T-cell (primary cell): Measurements from ENCODE around the gene MBD3L4. TPM values are rescaled to one million over a fixed set of nuclear protein-coding genes. Genes with fewer than 3 reads are reported as not detected.

Source experiments
- ATAC-seq, 4 experiments: fragments of 200-7000 bp in 3 of 4; fragments of 150-1000 bp in 1 of 4; cut with Tn5 transposase; replicated peaks in 1 of 4; 1 replicate in 3 of 4; 2 replicates in 1 of 4; pipeline ENCODE4 v1.10.0; 2021; ENCODE audit warnings: moderate library complexity in 3 of 4, mild to moderate bottlenecking in 2 of 4, moderate number of reproducible peaks in 1 of 4
- CTCF ChIA-PET, 2 donors: fragments of 300-600 bp; sonication (Branson Sonifier 250); formaldehyde crosslinking; loops; one replicate each; lab custom pipeline; 2022; ENCODE audit warnings: antibody characterized with exemption in 2 of 2; lab: Charles Lee
- POLR2A ChIA-PET, 2 donors: fragments of 300-600 bp; sonication (Branson Sonifier 250); formaldehyde crosslinking; loops; one replicate each; lab custom pipeline; 2022; ENCODE audit warnings: antibody characterized with exemption in 2 of 2; lab: Charles Lee
- DNase-seq, 35 experiments: peaks; one replicate each; pipeline versions ENCODE4 v3.0.0 to v3.0.0-alpha.2; 2013 to 2023
- H3K27ac ChIP-seq: one replicate; pipeline ENCODE4 v1.5.1; 2013; ENCODE audit warnings: low read length
- H3K27me3 ChIP-seq, 2 experiments: replicated peaks in 1 of 2; 1 replicate in 1 of 2; 2 replicates in 1 of 2; pipeline versions ENCODE4 v1.6.1 to v1.7.0; 2013; ENCODE audit warnings: low read length in 1 of 2, mixed read lengths in 1 of 2; ENCODE audit not compliant: control insufficient read depth in 2 of 2, insufficient read depth in 2 of 2; ENCODE audit errors: extremely low read depth in 1 of 2
- H3K36me3 ChIP-seq, 2 donors: 1 replicate in 1 of 2; 2 replicates in 1 of 2; pipeline versions ENCODE4 v1.6.1 to v1.7.0; 2013; ENCODE audit warnings: low read length in 1 of 2; ENCODE audit not compliant: control insufficient read depth in 2 of 2, insufficient read depth in 1 of 2; ENCODE audit errors: extremely low read depth in 1 of 2
- H3K4me1 ChIP-seq, 2 experiments: 1 replicate in 1 of 2; 2 replicates in 1 of 2; pipeline versions ENCODE4 v1.6.1 to v1.7.0; 2013; ENCODE audit warnings: low read length in 2 of 2, mixed read lengths in 1 of 2; ENCODE audit not compliant: insufficient read depth in 2 of 2, control insufficient read depth in 1 of 2; ENCODE audit errors: extremely low read depth in 1 of 2
- H3K4me3 ChIP-seq, 2 donors: 1 replicate in 1 of 2; 2 replicates in 1 of 2; pipeline versions ENCODE4 v1.5.1 to v1.7.0; 2013; ENCODE audit warnings: mild to moderate bottlenecking in 2 of 2, low read length in 1 of 2, moderate library complexity in 1 of 2; ENCODE audit not compliant: control insufficient read depth in 1 of 2; ENCODE audit errors: extremely low read depth in 1 of 2
- H3K9me3 ChIP-seq: 2 replicates; pipeline ENCODE4 v1.7.0; 2013
- H3K27ac Mint-ChIP-seq, 2 donors: one replicate each; pipeline ENCODE4 v1.8.0; 2020 to 2021; ENCODE audit warnings: mild to moderate bottlenecking in 2 of 2, mixed read lengths in 2 of 2
- H3K27me3 Mint-ChIP-seq, 2 donors: one replicate each; pipeline ENCODE4 v1.8.0; 2021 to 2022; ENCODE audit warnings: mixed read lengths in 2 of 2
- H3K36me3 Mint-ChIP-seq: one replicate; pipeline ENCODE4 v1.8.0; 2021; ENCODE audit warnings: mixed read lengths
- H3K4me1 Mint-ChIP-seq, 3 donors: one replicate each; pipeline ENCODE4 v1.8.0; 2020 to 2022; ENCODE audit warnings: mixed read lengths in 3 of 3, mild to moderate bottlenecking in 1 of 3
- H3K4me3 Mint-ChIP-seq, 3 donors: one replicate each; pipeline ENCODE4 v1.8.0; 2020 to 2022; ENCODE audit warnings: mild to moderate bottlenecking in 3 of 3, mixed read lengths in 3 of 3, moderate library complexity in 3 of 3
- H3K9me3 Mint-ChIP-seq, 3 donors: one replicate each; pipeline ENCODE4 v1.8.0; 2020 to 2022; ENCODE audit warnings: mixed read lengths in 3 of 3
- WGBS: methylation state at CpG from one replicate; pipeline ENCODE4 v1.1.5; 2013; ENCODE audit warnings: missing lambda C conversion rate; ENCODE audit not compliant: insufficient coverage; 5-methylcytosine and 5-hydroxymethylcytosine counted together
- total RNA-seq, 35 experiments: library from RNA in 6 of 35; stranded (reverse) in 6 of 35; fragments of 120-200 nt in 1 of 35; gene quantifications; one replicate each; pipeline versions ENCODE4 v1.2.1 to v1.2.4 and lab custom pipeline; 2013 to 2026

MBD3L4 gene
- total RNA-seq, 5 donors from 2014 or later (not counting 1 experiment from before 2014, with no cell fraction given), result not detected

DNA sequence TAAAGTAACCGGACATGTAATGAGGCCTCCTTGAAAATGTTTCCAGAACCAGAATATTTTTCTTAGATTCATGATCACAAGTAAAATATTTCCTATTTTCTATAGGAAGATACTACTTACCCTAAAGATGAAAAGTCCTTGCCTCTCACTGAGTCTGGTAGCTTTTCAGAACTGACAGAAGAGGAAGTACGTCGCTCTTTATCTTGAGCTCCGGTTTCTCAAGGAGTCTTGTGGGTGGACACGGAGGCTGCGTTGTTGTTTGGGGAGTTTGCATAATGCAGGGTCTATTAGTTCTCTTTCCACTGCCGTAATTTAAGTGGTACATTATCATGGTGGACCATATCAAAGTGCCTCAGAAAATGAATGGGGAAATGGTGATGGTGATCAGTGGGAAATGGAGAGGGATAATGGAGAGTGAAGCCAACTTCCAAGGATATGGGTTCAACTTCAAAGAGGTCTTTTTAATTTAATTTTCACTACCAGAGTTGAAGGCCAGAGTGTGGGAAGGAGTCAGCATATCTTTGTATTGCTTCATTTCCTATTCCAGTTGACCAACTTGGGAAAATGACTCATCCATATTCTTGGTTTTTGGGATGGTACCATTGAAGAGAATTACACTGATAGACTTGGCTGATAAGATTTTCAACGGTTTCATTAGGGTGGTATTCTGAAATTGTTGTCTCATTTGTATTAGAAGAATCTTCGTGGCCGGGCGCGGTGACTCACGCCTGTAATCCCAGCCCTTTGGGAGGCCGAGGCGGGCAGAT lies 42.1 kb downstream of the MBD3L4 start:
- Mint-ChIP-seq H3K4me1 (peaks cover 23 to 34% (median 30%) of the 10 kb centered on the region in 3 donors), H3K4me3 (peak overlapping the region; percentile 68 to 78 (median 75)), H3K36me3 (peaks cover 8% of the 10 kb centered on the region), H3K27me3 (no peaks in the 10 kb centered on the region), H3K27ac (peak overlapping the region; percentile 84 to 89), H3K9me3 (peaks cover 6 to 9% (median 8%) of the 10 kb centered on the region in 3 donors)
- Histone ChIP-seq H3K27me3 (no peaks in the 10 kb centered on the region), H3K4me1 (peaks cover 0 to 13% of the 10 kb centered on the region in 2 experiments), H3K27ac (no peak overlapping the region), H3K9me3 (no peaks in the 10 kb centered on the region), H3K4me3 (peak overlapping the region; percentile 12 to 44), H3K36me3 (no peaks in the 10 kb centered on the region)
- CTCF ChIA-PET, result interaction anchor here in 1 of 2 donors (0.6 to 1.0 kb wide), 2 partner anchors 17 to 355 kb away, joined by 3 to 4 read pairs; no protein-coding TSS in a partner anchor
- DNase-seq (peak in 4 of 35 experiments; percentile 6 to 18 (median 14)), ATAC-seq (peak in 3 of 4 experiments; percentile 58 to 64 (median 62))
- POLR2A ChIA-PET, result no interaction called here
- whole genome bisulfite sequencing, result 19% methylated on average over 4 of the region's 15 CpGs

DNA sequence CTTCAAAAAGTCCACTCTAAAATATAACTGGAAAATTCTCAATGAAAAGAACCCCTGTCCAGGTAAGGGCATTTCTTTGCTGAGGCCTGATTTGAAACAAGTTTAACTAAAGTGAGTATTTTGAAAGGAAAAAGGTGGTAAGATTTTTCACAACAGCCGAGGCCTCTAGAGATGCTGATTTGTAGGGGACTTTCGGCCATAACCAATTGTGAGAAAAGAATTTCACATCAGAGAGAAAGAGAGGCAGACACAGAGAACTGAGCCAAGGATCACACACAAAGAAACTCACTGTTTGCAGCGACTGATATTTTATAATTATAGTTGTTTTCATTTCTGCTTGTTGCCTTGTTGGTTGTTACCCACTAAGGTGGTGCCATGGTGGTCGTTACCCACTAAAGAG lies 43.2 kb downstream of the MBD3L4 start:
- no peak overlapping the region for H3K27ac ChIP-seq
- peaks cover 23 to 32% (median 30%) of the 10 kb centered on the region in 3 donors for H3K4me1 Mint-ChIP-seq
- CTCF ChIA-PET, result no interaction called here

DNA sequence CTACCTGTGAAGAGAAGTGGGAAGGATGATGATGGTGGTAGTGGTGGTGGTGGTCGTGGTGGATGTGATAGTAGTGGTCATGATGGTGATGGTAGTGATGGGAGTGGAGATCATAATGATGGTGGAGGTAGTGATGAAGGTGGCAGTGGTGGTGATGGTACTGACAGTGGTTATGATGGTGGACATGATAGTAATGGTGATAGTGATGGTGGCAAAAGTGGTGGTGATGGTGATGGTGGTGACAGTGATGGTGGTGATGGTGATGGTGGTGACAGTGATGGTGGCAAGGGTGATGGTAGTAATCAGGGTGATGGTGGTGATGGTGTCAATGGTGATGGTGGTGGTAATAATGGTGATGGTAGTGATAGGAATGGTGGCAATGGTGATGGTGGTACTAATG lies 44.9 kb downstream of the MBD3L4 start:
- Histone ChIP-seq H3K9me3 (no peaks in the 10 kb centered on the region), H3K27ac (no peak overlapping the region), H3K27me3 (no peaks in the 10 kb centered on the region), H3K4me3 (no peak overlapping the region), H3K36me3 (no peaks in the 10 kb centered on the region), H3K4me1 (peaks cover 0 to 6% of the 10 kb centered on the region in 2 experiments)
- ATAC-seq, result no peak
- no peak for DNase-seq
- POLR2A ChIA-PET, result interaction anchor here in 1 of 2 donors (0.5 kb wide), 1 partner anchor 181 kb away, joined by 3 read pairs; no protein-coding TSS in a partner anchor
- H3K9me3 Mint-ChIP-seq, result peaks cover 6 to 9% (median 8%) of the 10 kb centered on the region in 3 donors
- peak overlapping the region in 1 of 2 donors; percentile 6 for H3K27ac Mint-ChIP-seq
- H3K27me3 Mint-ChIP-seq, result no peaks in the 10 kb centered on the region
- CTCF ChIA-PET, result no interaction called here
- 65% methylated on average over 1 of the region's 1 CpG for WGBS
- H3K4me3 Mint-ChIP-seq, result no peak overlapping the region
- peaks cover 8% of the 10 kb centered on the region for H3K36me3 Mint-ChIP-seq
- H3K4me1 Mint-ChIP-seq, result peaks cover 14 to 24% (median 19%) of the 10 kb centered on the region in 3 donors

More for the DNA sequence above, 43.2 kb downstream of the MBD3L4 start:
- POLR2A ChIA-PET, result interaction anchor here in 1 of 2 donors (0.5 kb wide), 2 partner anchors 148 to 490 kb away, joined by 3 to 4 read pairs; no protein-coding TSS in a partner anchor
- no peaks in the 10 kb centered on the region for H3K36me3 ChIP-seq
- DNase-seq (no peak), ATAC-seq (no peak)
- peaks cover 0 to 13% of the 10 kb centered on the region in 2 experiments for H3K4me1 ChIP-seq
- H3K4me3 ChIP-seq, result no peak overlapping the region
- WGBS, result no CpG with 5 or more reads among the region's 4 CpGs
- no peaks in the 10 kb centered on the region for H3K27me3 ChIP-seq
- peak overlapping the region; percentile 84 to 89 for H3K27ac Mint-ChIP-seq
- no peaks in the 10 kb centered on the region for H3K9me3 ChIP-seq
- H3K9me3 Mint-ChIP-seq, result peaks cover 6 to 9% (median 8%) of the 10 kb centered on the region in 3 donors
- peaks cover 8% of the 10 kb centered on the region for H3K36me3 Mint-ChIP-seq
- no peaks in the 10 kb centered on the region for H3K27me3 Mint-ChIP-seq
- peak overlapping the region; percentile 68 to 78 (median 75) for H3K4me3 Mint-ChIP-seq

DNA sequence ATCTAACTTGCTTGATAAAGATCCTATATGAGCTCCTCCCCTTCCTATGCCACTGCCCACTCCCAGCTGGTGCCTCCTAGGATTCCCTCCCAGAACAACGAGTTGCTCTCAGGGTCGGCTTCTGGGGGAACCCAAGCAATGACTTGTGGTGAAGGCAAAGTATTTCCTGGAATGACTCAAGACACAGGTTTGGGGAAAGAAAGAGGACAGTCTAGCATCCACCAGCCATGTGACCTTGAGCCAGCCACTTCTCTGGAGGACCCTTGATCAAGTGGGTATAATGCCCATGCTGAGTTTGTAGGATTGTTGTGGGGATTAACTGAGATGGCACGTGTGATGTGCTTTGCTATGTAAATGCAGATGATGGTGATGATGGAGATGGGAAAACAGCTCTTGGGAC lies 51.7 kb downstream of the MBD3L4 start:
- no peaks in the 10 kb centered on the region for H3K27me3 Mint-ChIP-seq
- H3K9me3 Mint-ChIP-seq, result peaks cover 1 to 27% (median 16%) of the 10 kb centered on the region in 3 donors
- no peaks in the 10 kb centered on the region for H3K27me3 ChIP-seq
- POLR2A ChIA-PET, result no interaction called here
- CTCF ChIA-PET, result interaction anchor here in 1 of 2 donors (0.9 kb wide), 1 partner anchor 45 kb away, joined by 3 read pairs; no protein-coding TSS in a partner anchor
- H3K4me1 Mint-ChIP-seq, result no peaks in the 10 kb centered on the region
- H3K4me3 ChIP-seq, result no peak overlapping the region
- no peak overlapping the region for H3K27ac Mint-ChIP-seq
- H3K36me3 ChIP-seq, result no peaks in the 10 kb centered on the region
- DNase-seq (no peak), ATAC-seq (no peak)
- H3K4me1 ChIP-seq, result no peaks in the 10 kb centered on the region
- H3K27ac ChIP-seq, result no peak overlapping the region
- peaks cover 36% of the 10 kb centered on the region for H3K36me3 Mint-ChIP-seq
- no peak overlapping the region for H3K4me3 Mint-ChIP-seq
- peaks cover 2% of the 10 kb centered on the region for H3K9me3 ChIP-seq
- WGBS, result 50% methylated on average over 2 of the region's 3 CpGs

DNA sequence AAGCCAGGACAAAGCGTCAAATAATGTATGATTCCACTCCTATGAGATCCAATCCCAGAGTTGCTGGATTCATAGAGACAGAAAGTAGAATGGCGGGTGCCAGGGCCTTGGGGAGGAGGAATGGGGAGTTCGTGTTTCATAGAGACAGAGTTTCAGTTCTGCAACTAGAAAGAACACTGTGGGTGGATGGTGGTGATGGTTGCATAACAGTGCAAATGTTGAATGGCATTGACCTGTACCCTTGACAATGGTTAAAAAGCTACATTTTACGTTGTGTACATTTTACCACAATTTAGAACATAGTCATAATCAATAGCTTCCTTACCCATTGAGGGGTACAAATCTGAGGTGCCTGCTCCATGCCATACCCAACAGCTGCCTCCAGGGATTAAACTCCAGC lies 52.1 kb downstream of the MBD3L4 start:
- Mint-ChIP-seq H3K27me3 (no peaks in the 10 kb centered on the region), H3K4me1 (no peaks in the 10 kb centered on the region), H3K27ac (no peak overlapping the region), H3K36me3 (peaks cover 39% of the 10 kb centered on the region), H3K4me3 (no peak overlapping the region), H3K9me3 (peaks cover 3 to 30% (median 16%) of the 10 kb centered on the region in 3 donors)
- Histone ChIP-seq H3K9me3 (peaks cover 2% of the 10 kb centered on the region), H3K27ac (no peak overlapping the region), H3K4me3 (no peak overlapping the region), H3K36me3 (no peaks in the 10 kb centered on the region), H3K27me3 (no peaks in the 10 kb centered on the region), H3K4me1 (no peaks in the 10 kb centered on the region)
- POLR2A ChIA-PET, result no interaction called here
- 21% methylated on average over 3 of the region's 4 CpGs for WGBS
- ATAC-seq (no peak), DNase-seq (no peak)
- CTCF ChIA-PET, result interaction anchor here in 1 of 2 donors (0.9 kb wide), 1 partner anchor 45 kb away, joined by 3 read pairs; no protein-coding TSS in a partner anchor
